Hematopoietic multipotent progenitor cell treated with erythropoietin and hydrocortisone succinate and interleukin-3 and kit ligand, for 17 days (in vitro differentiated cells): Measurements from ENCODE around the gene KCNE1.
"Not testable (repeated sequence)": the region's sequence is repeated elsewhere in the genome, so short reads cannot be mapped to it uniquely, and the experiment has no call there.

Source experiments
- DNase-seq: peaks from one replicate; pipeline ENCODE4 v3.0.0-alpha.2; 2015; ENCODE audit warnings: low spot score

KCNE1 gene

DNA sequence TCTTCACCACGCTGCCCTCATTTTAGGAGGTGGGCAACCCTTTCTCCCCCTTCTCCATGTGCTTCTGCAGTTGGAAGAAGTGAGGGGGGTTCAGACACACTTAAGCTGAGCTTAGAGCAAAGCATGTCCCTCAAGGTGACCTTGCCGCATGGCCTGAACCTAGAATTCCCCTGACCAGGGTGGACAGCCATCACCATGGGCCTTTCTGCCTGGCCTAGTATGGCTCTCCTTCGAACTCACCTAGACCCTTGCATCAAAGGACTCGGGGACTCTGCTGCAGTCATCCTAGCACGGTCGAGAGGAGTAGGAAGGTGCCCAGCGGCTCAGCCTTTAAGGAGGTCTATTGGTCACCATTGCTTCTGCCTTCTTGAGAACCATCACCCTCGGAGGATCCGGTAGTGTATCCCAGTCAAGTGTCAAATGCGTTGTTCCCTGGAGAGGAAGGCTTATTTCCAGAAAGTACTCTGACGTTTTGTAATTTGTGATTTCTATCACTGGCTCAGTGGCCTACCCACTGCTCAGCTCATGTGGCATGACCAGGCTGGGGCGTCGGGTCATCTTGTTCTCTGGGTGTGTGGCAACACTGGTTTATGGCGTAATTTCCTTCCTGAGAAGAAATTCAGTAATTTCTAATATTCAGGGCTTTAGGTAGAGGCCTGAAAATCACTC lies at the start of gene KCNE1:
TSS of gene KCNE1 (minus strand) at position 424 of the 669 bp plus-strand sequence. CDS start 62,576 bp downstream, outside the sequence.
- DNase-seq: no peak

DNA sequence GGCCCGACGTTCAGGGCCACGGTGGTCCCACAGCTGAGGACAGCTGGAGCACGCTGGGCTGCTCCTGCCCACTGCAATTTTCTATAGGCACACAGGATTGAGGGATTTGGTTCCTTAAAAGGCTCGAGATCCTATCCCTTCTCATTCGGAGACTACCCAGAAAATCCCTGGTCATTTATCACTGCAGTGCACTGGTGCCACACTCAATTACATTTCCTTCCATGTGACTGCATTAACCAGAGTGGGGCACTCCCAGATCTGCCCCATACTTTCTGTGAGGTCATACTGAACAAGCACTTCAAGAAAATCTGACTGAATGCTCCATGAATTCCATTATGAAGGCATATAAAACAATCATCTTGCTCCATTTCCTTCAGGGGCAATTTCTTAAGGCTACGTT lies 49.8 kb upstream of the KCNE1 start:
- no peak for DNase-seq

DNA sequence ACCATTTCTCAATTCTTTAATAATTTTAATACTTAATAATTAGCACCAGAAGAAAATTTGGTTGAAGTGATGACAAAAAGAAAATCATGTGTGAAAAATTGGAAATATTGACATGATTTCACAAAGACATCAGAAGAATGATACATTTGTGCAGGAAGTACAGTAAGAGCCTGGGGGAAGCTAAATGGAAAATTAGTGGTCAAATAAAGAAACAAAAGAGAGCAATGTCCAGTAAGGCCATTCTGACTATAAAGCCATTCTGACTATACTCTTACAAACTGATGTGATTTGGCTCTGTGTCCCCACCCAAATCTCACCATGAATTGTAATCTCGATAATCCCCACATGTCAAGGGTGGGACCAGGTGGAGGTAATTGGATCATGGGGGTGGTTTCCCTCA lies 48.6 kb upstream of the KCNE1 start:
- DNase-seq: no peak

DNA sequence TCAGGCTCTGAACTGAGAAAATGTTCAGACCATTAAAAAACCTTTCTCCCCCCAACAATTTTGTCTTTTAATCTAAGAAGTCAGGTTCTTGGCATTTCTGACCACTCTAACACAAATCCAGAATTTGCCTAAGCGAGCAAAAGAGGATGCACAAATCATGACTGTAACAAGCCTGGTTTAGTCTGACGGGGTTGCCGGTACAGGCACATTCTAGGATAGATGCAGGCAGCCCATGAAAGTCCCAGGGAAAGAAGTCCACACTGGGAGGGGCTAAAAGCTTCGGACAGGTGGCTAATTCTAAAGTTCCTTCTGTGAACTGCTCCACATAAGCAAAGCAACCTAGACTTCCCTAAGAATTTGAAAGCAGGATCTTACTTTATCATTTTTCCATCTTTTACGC lies 48.0 kb upstream of the KCNE1 start:
- no peak for DNase-seq

DNA sequence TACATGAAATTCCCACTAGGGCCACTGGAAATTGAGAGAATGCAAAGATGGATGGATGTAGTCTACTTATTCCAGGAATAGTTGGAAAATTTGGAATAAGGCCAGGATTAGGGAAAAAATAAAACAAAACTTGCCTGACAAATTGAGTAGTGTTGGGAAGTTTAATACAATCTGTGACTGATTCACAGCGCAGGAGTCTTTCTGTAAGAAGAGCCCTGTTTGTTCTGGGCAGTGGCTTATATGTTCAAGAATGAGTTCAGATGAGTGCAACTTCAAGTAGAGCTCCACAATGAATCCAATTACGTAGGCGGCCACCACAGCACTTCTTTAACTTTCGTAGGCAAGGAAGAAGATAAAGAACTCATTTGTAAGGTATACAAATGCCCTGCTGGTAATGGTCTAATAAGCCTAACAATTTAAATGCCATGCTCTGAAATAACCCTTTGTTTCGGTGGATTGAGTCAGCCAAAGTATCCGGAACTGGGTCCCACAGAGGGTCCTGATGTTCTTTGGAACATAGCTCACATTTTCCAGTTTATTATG lies 47.1 kb upstream of the KCNE1 start:
- no peak for DNase-seq

DNA sequence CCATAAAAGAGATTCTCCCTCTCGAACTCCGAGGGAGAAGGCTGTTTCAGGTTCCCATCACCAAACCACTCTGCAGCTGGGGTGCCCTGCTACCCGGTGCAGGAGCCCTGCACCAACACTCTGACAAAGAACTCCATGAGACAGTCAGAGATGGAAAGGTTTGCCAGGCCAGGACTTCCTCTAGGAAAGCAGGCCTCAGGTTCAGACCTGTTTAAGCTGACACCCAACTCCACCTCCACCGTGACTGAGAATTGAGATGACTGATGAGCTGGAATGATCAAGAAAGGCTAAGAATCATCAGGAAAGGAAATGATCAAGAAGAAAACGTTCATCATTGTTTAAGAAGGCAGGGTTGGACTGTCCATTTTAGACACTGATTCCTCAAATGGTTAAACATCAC lies 46.2 kb upstream of the KCNE1 start:
- DNase-seq: no peak

DNA sequence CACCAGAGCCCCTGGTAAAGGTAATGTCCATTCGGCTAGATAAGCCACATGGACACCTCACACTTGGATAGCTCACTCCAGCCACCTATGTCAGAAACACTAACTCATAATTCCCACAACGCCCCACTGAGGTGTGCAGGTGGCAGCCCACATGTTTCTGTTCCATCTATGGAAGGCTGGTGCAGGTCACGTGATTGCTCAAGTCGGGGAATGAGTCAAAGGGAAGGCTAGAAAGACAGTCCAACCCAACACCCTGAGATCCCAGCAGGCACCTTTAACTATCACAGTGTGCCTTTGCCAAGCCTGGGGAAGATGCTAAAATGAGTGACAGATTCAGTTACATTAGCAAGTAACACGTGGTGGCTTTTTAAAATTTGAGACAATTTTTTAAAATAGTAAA lies 45.3 kb upstream of the KCNE1 start:
- no peak for DNase-seq

DNA sequence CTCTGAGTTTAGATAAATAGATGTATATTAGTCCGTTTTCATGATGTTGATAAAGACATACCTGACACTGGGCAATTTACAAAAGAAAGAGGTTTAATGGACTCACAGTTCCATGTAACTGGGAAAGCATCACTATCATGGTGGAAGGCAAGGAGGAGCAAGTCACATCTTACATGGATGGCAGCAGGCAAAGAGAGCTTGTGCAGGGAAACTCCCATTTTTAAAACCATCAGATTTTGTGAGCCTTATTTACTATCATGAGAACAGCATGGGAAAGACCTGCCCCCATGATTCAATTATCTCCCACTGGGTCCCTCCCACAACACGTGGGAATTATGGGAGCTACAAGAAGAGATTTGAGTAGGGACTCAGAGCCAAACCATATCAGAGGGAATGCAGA lies 42.7 kb upstream of the KCNE1 start:
- DNase-seq: not testable (repeated sequence)

DNA sequence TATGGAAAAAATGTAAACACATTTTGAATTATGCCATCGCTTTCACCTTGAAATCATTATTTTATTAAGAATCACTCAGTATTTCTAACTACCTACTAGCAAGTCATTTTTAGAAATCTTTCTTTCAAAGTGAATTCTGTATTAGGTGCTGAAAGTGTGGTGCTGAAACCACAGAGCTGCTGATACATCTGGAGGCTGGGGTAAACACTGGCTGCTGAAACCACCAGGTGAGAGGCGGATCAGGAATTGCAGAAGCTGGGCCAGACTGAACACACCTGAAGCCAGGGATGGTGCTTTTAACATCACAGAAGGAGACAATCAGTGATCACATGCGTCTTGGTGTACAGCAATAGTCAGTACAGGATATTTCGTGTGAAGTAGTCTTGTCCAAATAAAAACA lies 42.2 kb upstream of the KCNE1 start:
- no peak for DNase-seq

DNA sequence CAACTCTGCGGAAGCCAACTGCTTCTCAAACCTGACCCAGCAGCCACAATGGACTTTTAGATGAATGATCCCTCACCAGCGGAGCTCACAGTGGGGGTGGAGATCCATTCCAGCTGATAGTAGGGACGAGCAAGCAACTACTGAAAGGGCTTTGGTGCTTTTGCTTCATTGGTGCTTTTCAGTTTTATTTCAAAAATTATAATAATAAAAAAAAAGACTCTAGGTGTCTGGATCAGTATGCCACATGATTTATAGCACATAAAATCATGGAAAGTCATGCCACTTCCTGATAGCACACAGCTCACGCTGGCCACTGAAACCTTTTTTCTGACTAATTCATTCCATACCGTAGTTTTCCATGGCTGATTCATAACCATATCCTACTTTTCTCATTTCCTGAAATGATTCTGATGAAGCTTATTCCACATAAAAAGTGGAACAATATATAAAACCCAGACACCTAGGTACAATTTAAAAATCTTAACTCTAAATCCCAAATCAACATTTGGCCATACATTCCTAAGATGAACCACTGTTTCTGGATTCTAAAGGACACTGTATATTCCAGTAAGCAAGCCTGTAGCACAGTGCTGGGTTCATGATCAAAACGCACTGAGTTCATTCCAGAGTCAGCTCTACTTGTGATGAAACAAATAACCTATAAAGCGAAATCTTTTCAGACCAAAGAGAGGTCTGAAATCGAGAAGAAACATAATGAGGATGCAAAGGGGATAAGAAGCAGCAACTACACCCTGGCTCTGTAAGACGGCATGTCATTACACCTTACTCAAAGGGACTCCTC lies 41.3 kb upstream of the KCNE1 start:
- no peak for DNase-seq

DNA sequence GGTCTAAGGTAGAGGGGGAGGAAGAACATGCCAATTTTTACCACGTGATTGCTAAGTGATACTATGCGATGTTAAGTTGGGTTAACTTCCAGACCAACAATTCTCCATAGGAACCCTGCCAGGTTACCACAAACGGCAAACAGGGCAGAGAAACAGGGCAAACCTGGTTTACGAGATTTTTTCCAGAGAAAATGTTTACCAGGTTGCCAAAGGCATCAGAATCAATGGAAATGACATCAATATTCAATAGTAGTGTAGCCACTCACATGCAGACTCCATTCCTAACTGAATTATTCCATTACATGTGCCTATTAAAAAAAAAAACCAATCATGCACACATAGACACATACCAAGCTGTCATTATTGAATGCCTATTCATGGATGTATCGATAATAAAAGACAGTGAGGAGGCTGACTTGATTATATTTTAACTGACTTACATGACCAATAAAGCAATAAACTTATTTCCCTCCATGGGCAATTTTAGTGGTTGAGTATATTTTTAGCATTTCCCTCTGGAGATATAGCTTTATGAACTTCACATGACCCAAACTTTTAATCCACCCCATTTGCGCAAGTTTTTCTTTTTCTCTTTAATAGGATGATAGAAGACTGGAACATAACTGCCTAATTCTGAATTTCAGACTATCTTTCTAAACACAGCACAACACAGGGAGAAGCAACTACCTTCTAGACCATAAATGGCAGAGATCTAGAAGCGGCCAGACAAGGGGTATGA lies 40.5 kb upstream of the KCNE1 start:
- DNase-seq: no peak

DNA sequence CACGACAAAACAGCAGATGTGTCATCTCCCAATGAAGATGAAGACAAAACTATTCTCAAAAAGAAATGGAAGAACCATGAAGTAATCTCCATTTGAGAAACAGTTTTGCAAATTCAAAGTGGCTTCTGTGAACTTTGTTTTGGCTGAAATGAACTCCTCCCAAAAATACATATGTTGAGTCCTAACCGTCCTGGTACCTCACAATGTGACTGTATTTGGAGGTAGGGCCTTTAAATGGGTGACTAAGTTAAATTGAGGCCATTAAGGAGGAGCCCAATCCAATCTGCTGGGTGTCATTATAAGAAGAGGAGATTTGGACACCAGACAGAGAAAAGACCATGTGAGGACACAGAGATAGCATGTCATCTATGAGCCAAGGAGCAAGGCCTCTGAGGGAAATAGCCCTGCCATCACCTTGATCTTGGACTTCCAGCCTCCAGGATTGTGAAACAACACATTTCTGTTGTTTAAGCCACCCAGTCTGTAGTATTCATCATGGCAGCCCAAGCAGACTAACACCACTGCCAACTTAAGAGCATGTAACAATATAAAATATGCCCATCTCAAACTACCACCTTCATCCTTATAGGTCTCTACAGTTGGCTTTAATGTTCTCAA lies 38.3 kb upstream of the KCNE1 start:
- no peak for DNase-seq

DNA sequence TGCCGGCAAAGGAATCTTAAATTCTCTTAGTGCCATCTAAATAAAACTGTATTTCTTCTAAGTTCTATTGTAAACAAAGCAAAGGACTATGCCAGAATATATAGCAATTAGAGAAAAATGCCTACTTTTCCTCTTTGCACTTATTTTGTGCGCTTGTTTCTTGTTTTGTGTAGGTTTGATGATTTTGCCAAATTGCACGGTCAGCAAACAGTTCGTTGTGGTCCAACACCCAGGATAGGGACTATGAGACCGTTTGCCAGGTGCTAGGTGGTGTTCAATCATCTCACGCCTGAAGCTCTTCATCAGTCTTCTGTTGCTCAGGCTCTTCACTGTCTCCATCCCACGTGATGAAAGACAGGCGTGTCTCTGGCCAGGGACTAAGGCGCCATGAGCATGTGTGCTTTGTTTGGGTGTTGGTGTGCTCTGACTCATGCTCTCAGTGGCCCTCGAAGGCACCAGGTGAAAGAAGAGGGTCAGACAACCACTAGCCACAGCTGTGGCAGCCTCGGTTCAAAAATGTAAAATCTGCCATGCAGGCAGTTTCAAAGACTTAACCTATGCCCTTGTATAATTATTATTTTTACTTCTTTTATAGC lies 36.9 kb upstream of the KCNE1 start:
- no peak for DNase-seq

DNA sequence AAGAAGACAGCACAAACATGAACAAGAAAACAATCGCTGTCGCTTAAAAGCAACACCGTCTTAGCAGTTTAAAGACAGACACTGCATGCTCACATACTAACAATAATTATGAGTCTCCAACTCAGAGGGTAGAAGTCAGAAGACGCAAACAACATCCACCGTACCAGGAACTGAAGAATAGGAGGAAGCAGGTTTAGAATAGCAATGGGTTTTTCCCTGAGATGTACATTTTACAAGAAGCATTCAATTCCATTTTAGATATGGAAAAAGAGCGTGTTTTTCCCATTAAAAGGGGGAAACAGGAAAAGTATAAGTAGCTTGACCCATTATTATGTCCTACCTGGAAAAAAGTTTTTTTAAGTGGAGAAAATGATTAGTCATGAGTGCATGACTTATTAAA lies 34.5 kb upstream of the KCNE1 start:
- no peak for DNase-seq

DNA sequence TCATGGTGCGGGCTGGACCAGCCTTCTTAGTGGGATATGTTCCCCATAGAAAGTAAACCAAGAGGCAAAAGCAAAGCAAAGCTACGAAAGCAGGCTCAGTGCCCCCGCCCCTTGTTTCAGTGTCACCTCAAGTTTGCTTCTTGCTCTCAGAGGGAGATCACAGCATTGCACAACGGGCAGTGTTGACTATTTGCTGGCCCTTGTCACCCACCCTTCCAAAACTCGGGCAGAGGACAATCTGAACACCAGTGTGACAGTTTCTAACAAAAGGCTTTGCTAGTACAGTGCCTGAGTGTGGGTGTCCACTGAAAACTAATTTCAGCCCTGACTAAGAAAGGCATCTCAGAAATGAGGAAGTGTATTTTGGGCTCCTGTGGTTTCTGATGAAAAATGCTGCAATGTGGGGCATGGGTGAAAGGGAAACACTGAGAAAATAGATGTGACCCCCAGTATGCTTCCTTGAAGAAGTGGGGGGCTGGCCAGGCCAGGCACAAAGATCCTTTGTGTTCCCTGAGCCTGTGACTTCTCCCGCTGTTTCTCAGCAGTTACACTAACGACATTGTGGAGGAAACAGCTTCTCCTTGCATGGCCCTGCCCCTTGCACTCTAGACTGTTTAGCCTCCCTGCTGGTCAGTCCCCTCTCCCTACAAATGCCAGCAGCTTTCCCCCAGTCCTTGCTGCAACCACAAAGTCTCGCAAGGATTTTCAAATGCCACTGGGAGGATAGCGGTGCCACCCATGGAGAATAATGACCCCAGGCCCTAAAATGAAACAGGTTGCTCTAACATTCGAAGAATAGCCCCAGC lies 33.3 kb upstream of the KCNE1 start:
- no peak for DNase-seq

DNA sequence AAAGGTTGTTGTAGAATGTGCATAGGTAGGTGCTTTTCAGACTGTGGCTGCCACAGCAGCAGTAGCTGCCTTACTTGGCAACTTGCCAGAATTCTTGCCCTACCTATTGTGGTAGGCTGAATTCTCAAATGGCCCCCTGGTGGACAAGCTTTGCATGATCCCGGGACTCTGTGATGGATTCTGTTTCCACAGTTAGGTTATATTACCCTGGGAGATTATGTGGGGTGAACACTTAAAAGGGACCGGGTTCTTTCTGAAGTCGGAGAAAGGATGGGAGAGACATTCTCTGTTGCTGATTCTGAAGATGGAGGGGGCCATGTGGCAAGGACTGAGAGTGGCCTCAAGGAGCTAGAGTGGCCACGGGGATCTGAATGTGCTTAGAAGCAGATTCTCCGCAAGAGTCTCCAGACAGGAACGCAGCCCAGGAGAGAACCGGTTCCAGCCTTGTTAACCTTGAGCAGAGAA lies 32.1 kb upstream of the KCNE1 start:
- peak; percentile 53 for DNase-seq

DNA sequence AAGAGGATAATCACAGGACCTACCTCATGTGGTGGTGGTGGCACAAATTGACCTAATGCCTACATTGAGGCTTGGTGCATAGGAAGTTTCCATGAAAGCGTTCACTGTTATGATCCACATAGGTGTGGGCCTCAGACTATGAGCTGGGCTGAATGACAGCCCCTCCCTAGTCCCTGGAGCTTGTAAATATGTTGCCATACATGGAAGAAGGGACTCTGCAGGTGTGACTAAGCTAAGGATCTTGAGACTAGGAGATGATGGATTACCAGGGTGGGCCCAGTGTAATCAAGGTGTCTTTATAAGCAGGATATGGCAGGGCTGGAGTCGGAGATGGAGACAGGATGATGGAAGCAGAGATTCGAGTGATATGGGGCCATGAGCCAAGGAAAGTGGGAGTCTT lies 31.0 kb upstream of the KCNE1 start:
- no peak for DNase-seq

DNA sequence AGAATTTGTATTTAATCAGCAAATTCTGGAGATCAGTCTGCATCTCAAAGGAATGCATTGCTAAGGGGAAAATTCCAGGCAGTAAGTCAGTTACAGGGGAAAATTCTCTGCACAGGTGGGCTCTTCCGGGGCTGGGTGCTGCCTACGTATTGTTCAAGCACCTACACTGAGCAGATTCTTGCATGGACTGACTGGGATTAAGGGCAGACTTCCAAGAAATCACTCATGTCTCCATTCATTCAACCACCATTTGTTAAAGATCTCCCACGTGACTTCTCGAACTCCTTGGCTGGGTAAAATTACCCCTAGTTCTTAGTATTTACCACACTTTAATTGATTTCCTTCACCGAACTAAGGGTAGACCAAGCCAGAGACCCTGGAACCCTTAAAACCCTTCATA lies 28.2 kb upstream of the KCNE1 start:
- DNase-seq: no peak

DNA sequence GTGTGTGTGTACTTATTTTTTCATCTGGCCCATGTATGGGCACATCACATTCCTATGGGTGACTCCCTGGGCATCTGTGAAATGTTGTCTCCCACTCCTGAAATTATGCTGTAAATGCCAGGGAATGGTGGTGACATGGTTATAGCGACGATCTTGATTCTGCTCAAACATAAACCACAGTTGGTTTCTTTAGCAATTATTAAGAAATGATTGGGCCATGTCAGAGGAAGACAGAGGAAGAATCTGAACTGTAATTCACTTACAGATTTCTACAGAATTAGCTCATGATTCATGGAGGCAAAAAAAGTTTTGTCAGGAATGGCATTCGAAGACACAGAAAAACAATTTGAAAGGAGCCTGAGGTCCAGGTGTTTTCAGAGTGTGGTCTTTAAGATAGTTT lies 25.8 kb upstream of the KCNE1 start:
- DNase-seq: no peak

DNA sequence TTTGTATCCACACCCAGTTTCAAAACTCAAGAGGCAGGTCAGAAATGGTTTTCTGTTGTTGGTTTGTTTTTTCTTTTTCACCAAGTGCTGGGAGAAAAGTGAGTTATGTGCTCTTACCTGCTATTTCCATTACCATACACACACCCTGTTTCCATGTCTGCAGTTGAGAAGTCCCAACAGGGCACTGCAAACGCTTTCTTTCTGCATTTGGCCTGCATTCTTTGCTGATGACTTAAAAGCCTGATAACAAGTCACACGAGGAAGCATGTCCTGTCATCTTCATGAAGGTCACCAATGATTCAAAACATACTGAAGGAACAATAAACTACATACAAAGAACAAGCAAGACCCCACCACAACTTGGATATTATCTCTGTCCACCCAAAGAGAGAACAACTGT lies 24.8 kb upstream of the KCNE1 start:
- DNase-seq: no peak

DNA sequence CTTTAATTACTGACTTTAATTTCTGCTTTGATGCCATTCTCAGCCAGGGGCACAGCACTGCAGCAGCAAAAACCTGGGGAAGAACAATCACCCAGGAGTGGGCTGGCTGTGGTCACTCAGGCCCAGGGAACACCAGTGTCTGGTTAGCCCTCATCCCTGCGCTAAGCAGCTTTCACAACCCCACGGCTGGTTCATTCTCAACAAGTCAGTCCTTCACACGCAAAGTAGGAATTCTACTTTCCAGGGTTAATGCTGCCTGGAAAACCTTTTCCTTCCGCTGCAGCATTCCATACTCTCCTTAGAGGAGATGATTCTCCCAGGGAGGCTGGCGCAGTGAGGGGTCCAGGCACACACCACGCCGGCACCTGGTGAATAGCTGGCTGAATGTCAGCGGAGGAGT lies 24.3 kb upstream of the KCNE1 start:
- DNase-seq: no peak
